ENCODE data around the gene ZC3H13.

The ZC3H13 gene

GRCh38 chr13:46022481-46022880 lies 30.1 kb downstream of the ZC3H13 start:
- TF ChIP-seq, protein P1, sequence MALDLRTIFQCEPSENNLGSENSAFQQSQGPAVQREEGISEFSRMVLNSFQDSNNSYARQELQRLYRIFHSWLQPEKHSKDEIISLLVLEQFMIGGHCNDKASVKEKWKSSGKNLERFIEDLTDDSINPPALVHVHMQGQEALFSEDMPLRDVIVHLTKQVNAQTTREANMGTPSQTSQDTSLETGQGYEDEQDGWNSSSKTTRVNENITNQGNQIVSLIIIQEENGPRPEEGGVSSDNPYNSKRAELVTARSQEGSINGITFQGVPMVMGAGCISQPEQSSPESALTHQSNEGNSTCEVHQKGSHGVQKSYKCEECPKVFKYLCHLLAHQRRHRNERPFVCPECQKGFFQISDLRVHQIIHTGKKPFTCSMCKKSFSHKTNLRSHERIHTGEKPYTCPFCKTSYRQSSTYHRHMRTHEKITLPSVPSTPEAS (tag by site-specific recombination; IDR thresholded peaks at IDR 0.05): no peak
- TF ChIP-seq ZNF324 (tag by site-specific recombination; IDR thresholded peaks at IDR 0.05): no peak
- TF ChIP-seq, protein P2, sequence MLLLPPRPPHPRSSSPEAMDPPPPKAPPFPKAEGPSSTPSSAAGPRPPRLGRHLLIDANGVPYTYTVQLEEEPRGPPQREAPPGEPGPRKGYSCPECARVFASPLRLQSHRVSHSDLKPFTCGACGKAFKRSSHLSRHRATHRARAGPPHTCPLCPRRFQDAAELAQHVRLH (tag by site-specific recombination; IDR thresholded peaks at IDR 0.05): no peak
- TF ChIP-seq ZNF521 (tag by site-specific recombination; IDR thresholded peaks at IDR 0.05): no peak
- no peak for TF ChIP-seq ZNF174 (tag by site-specific recombination; IDR thresholded peaks at IDR 0.05)
- no peak for TF ChIP-seq ZNF544 (tag by site-specific recombination; IDR thresholded peaks at IDR 0.05)
- TF ChIP-seq ZNF76 (tag by site-specific recombination; IDR thresholded peaks at IDR 0.05; ENCODE audit: borderline replicate concordance, low read depth): no peak
- TF ChIP-seq ZNF514 (tag by site-specific recombination; IDR thresholded peaks at IDR 0.05): no peak
- no peak for TF ChIP-seq ZNF274 (IDR thresholded peaks at IDR 0.05; ENCODE audit: low read length)
- TF ChIP-seq ZNF274 (tag by site-specific recombination; IDR thresholded peaks at IDR 0.05; ENCODE audit: borderline replicate concordance): no peak
- TF ChIP-seq, protein P3, sequence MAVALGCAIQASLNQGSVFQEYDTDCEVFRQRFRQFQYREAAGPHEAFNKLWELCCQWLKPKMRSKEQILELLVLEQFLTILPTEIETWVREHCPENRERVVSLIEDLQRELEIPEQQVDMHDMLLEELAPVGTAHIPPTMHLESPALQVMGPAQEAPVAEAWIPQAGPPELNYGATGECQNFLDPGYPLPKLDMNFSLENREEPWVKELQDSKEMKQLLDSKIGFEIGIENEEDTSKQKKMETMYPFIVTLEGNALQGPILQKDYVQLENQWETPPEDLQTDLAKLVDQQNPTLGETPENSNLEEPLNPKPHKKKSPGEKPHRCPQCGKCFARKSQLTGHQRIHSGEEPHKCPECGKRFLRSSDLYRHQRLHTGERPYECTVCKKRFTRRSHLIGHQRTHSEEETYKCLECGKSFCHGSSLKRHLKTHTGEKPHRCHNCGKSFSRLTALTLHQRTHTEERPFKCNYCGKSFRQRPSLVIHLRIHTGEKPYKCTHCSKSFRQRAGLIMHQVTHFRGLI (tag by site-specific recombination; IDR thresholded peaks at IDR 0.05): no peak
- TF ChIP-seq WT1 (tag by site-specific recombination; IDR thresholded peaks at IDR 0.05): no peak
- no peak for TF ChIP-seq PBX3 (CRISPR knock-in tag; IDR thresholded peaks at IDR 0.05)
- TF ChIP-seq ELK4 (IDR thresholded peaks at IDR 0.05; ENCODE audit: borderline replicate concordance, low read depth, low read length): no peak
- TF ChIP-seq ZBTB48 (tag by site-specific recombination; IDR thresholded peaks at IDR 0.05): no peak
- no peak for TF ChIP-seq SCRT1 (tag by site-specific recombination; IDR thresholded peaks at IDR 0.05; ENCODE audit: borderline replicate concordance)
- TF ChIP-seq KLF8 (tag by site-specific recombination; IDR thresholded peaks at IDR 0.05): no peak
- TF ChIP-seq ZBTB49 (tag by site-specific recombination; IDR thresholded peaks at IDR 0.05; ENCODE audit: low read depth): no peak
- no peak for TF ChIP-seq ZNF16 (tag by site-specific recombination; IDR thresholded peaks at IDR 0.05; ENCODE audit: low read depth)
- Histone ChIP-seq H3K27ac (ENCODE audit: extremely low read depth, low read depth, low read length) (no peak overlapping the region), H3K4me3 (ENCODE audit: low read depth, low read length) (no peak overlapping the region), H3K36me3 (ENCODE audit: control insufficient read depth in 2 of 2, insufficient read depth in 1 of 2, low read length in 2 of 2) (peaks cover 8 to 18% of the 10 kb centered on the region in 2 experiments), H3K9me3 (ENCODE audit: control insufficient read depth, insufficient read depth, low read depth, low read length) (no peaks in the 10 kb centered on the region), H3K4me1 (ENCODE audit: control insufficient read depth, insufficient read depth, low read length) (no peaks in the 10 kb centered on the region)
- ChIA-PET CTCF (no interaction called here), POLR2A (no interaction called here)
